ENCODE results near the gene ITPK1. TPM values are rescaled to one million over a fixed set of nuclear protein-coding genes. Genes with fewer than 3 reads are reported as not detected.

The ITPK1 gene
- total and polyA plus RNA-seq, 2 experiments from 2014 or later = 33.0 to 42.9 TPM

DNA sequence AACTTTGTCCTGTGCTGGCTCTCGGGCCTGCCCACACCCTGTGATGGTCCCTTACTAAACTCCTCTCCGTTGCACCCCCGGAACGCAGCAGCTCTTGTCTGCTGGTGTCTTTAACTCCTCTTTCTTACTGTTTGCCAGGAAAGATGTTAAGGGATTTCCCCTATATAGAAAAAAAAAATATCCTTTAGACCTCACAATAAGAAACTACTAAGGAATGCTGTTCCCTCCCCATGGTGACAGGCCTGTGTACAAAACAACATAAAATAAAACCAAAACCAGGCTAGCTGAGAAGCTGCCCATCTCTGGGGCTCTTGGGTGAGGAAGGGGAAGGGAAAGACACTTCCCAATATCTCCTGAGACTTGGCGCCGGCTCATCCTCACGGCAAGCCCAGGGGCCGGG is 97.4 kb downstream of the ITPK1 start:
- Histone ChIP-seq H3K27ac (no peak overlapping the region), H3K9me3 (ENCODE audit: low read depth) (no peaks in the 10 kb centered on the region), H3K27me3 (no peaks in the 10 kb centered on the region), H3K4me1 (ENCODE audit: low read depth) (peaks cover 21% of the 10 kb centered on the region), H3K36me3 (no peaks in the 10 kb centered on the region), H3K4me3 (no peak overlapping the region)
- peak in 1 of 2 donors; percentile 32 for DNase-seq (ENCODE audit: low read depth in 1 of 2, low spot score in 1 of 2)
- TF ChIP-seq, protein P1, sequence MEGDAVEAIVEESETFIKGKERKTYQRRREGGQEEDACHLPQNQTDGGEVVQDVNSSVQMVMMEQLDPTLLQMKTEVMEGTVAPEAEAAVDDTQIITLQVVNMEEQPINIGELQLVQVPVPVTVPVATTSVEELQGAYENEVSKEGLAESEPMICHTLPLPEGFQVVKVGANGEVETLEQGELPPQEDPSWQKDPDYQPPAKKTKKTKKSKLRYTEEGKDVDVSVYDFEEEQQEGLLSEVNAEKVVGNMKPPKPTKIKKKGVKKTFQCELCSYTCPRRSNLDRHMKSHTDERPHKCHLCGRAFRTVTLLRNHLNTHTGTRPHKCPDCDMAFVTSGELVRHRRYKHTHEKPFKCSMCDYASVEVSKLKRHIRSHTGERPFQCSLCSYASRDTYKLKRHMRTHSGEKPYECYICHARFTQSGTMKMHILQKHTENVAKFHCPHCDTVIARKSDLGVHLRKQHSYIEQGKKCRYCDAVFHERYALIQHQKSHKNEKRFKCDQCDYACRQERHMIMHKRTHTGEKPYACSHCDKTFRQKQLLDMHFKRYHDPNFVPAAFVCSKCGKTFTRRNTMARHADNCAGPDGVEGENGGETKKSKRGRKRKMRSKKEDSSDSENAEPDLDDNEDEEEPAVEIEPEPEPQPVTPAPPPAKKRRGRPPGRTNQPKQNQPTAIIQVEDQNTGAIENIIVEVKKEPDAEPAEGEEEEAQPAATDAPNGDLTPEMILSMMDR (IDR thresholded peaks at IDR 0.05; ENCODE audit: low read depth, low read length) = no peak

DNA sequence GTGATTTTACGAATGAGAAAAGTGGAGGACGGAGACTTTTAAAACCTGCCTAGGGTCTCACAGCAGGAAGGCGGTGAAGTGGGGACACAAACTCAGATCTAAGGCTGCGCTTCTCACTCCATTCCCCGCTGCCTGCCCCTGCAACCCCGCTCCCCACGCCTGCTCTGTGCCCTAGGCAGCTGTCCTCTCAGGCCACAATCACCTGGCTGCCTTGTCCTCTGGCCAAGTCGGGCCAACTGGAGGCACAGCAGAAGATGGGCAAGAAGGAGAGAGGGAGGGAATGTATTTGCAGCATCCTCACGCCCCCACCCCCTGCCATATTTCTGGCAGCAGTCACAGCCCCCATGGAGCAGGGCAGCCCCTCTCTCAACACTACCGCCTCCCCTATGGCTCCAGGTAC is 97.8 kb downstream of the ITPK1 start:
- TF ChIP-seq, protein P1 (IDR thresholded peaks at IDR 0.05; ENCODE audit: low read depth, low read length) = no peak
- H3K4me3 ChIP-seq = no peak overlapping the region
- H3K36me3 ChIP-seq = no peaks in the 10 kb centered on the region
- DNase-seq (ENCODE audit: low read depth in 1 of 2, low spot score in 1 of 2) = no peak
- H3K4me1 ChIP-seq (ENCODE audit: low read depth) = peaks cover 22% of the 10 kb centered on the region
- H3K27ac ChIP-seq = no peak overlapping the region
- H3K9me3 ChIP-seq (ENCODE audit: low read depth) = no peaks in the 10 kb centered on the region
- no peaks in the 10 kb centered on the region for H3K27me3 ChIP-seq

DNA sequence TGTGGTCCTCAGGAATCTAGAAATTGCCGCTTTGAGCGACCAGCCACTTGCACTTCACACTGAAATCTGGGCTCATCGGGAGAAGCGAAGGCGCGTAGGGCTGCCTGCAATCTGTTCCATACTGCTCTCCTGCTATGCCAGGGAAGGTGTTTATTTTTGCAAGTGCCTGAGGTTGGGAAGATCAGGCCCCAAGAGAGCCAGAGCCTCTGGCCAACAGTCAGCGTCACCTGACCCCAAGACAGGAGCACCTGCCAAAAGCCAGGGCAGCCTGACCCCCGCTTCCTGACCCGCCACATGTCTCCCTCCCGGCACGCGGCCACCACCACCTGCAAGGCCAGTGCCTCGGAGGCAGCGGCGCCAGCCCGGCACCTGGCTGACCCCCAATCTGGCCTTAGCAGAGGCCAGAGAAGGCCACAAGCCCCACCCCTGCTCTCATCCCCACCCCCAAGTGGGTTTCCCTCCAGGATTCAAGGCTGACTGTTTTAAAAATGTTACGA is 98.4 kb downstream of the ITPK1 start:
- peaks cover 26% of the 10 kb centered on the region for H3K4me1 ChIP-seq (ENCODE audit: low read depth)

DNA sequence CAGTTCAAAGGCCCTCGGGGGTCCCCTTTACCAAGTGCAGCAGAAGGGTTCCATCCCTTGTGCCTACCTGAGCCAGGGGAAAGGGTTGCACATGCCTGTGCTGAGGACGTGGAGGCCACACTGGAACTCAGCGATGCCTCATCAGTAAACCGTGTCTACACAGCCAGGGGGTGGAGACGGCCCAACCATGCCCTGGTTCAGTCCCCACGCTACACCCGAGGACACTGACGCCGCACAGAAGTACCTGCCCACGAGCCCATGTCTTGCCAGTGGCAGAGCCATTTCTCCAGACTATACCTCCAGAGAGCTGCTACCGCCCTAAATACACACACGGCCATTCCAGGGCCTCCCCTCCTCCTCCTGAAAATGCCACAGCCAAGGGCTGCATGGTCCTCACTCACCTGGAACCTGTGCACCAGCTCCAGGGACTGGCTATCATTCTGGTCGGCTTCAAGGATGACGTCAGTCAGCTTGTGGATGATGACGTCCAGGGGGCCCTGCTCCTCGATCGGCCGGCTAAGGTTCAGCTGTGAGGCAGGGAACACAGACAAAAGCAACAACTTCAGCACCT is 99.4 kb downstream of the ITPK1 start:
- no peak overlapping the region for H3K27ac ChIP-seq
- H3K36me3 ChIP-seq = no peaks in the 10 kb centered on the region
- H3K9me3 ChIP-seq (ENCODE audit: low read depth) = no peaks in the 10 kb centered on the region
- no peaks in the 10 kb centered on the region for H3K27me3 ChIP-seq
- DNase-seq (ENCODE audit: low read depth in 1 of 2, low spot score in 1 of 2) = no peak
- peaks cover 26% of the 10 kb centered on the region for H3K4me1 ChIP-seq (ENCODE audit: low read depth)
- H3K4me3 ChIP-seq = no peak overlapping the region
- TF ChIP-seq, protein P1 (IDR thresholded peaks at IDR 0.05; ENCODE audit: low read depth, low read length) = no peak

More for the DNA sequence above, 98.4 kb downstream of the ITPK1 start:
- Histone ChIP-seq H3K36me3 (no peaks in the 10 kb centered on the region), H3K27ac (no peak overlapping the region), H3K27me3 (no peaks in the 10 kb centered on the region), H3K9me3 (ENCODE audit: low read depth) (no peaks in the 10 kb centered on the region), H3K4me3 (no peak overlapping the region)
- no peak for DNase-seq (ENCODE audit: low read depth in 1 of 2, low spot score in 1 of 2)
- TF ChIP-seq, protein P1 (IDR thresholded peaks at IDR 0.05; ENCODE audit: low read depth, low read length) = no peak

DNA sequence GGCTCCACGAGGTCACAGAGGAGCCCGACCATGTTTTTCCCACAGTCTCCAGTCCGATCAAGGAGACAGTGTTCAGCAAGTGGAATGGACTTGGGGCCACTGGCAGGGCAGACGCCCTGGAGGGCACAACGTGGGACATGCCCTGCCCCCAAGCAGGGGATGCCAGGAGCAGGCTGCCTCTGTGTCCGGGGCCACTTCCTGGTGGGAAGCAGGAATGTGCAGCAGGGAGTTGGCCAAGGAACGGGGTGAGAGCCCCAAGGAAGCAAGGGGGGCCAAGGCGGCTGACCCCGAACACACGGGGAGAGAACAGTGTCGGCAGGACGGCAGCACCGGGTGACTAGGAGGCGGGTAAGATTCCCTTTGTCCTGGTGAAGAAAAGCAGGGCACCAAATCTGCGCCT is 100.2 kb downstream of the ITPK1 start:
- TF ChIP-seq, protein P1 (IDR thresholded peaks at IDR 0.05; ENCODE audit: low read depth, low read length) = no peak
- no peak overlapping the region for H3K4me3 ChIP-seq
- H3K27ac ChIP-seq = no peak overlapping the region
- no peaks in the 10 kb centered on the region for H3K27me3 ChIP-seq
- peaks cover 28% of the 10 kb centered on the region for H3K4me1 ChIP-seq (ENCODE audit: low read depth)
- no peaks in the 10 kb centered on the region for H3K9me3 ChIP-seq (ENCODE audit: low read depth)
- no peaks in the 10 kb centered on the region for H3K36me3 ChIP-seq
- no peak for DNase-seq (ENCODE audit: low read depth in 1 of 2, low spot score in 1 of 2)
